ENCODE data around the gene UBR2. TPM values are rescaled to one million over a fixed set of nuclear protein-coding genes. Genes with fewer than 3 reads are reported as not detected.
A peak's percentile ranks its signal among the peaks of the same experiment; 100 is the strongest.
"Not testable (repeated sequence)": the region's sequence is repeated elsewhere in the genome, so short reads cannot be mapped to it uniquely, and the experiment has no call there.

The UBR2 gene
- total and polyA plus RNA-seq, 2 donors: 13.0 to 48.1 TPM

- Histone ChIP-seq H3K4me3 (ENCODE audit: low read depth, low read length) (no peak overlapping the region), H3K36me3 (ENCODE audit: insufficient read depth) (no peaks in the 10 kb centered on the region), H3K4me1 (ENCODE audit: insufficient read depth) (no peaks in the 10 kb centered on the region), H3K27ac (ENCODE audit: low read depth) (no peak overlapping the region)
- no peak for DNase-seq (ENCODE audit: extremely low spot score)
- 89% methylated on average over 5 of the region's 5 CpGs for WGBS
Observed at GRCh38 chr6:42697268-42697655, 133.4 kb downstream of the UBR2 start.

DNA sequence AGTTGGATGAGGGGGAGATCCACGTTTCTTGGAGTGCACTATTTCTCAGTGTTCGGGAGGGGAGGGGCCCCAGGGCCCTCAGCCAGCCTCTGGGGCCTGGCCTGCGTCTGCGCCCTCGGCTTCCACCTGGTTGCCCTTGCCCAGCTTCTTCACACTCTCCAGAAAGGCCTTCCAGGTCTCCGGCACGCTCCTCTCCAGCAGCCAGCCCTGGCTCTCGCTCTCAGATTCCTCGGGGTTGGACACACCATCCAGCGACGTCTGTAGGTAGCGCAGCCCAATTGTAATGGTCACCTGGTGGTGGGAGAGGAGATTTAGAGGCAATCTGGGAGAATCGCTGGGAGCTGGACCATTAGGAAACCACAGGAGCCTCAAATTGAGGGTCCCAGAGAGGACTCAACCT is 134.4 kb downstream of the UBR2 start:
- no peaks in the 10 kb centered on the region for H3K36me3 ChIP-seq (ENCODE audit: insufficient read depth)
- no peak overlapping the region for H3K27ac ChIP-seq (ENCODE audit: low read depth)
- no peaks in the 10 kb centered on the region for H3K4me1 ChIP-seq (ENCODE audit: insufficient read depth)
- H3K4me3 ChIP-seq (ENCODE audit: low read depth, low read length): no peak overlapping the region
- WGBS: 80% methylated on average over 13 of the region's 13 CpGs
- DNase-seq (ENCODE audit: extremely low spot score): no peak

GRCh38 chr6:42702200-42702599 is 138.4 kb downstream of the UBR2 start:
- H3K4me3 ChIP-seq (ENCODE audit: low read depth, low read length): no peak overlapping the region
- no peaks in the 10 kb centered on the region for H3K36me3 ChIP-seq (ENCODE audit: insufficient read depth)
- WGBS: 89% methylated on average over 2 of the region's 2 CpGs
- H3K27ac ChIP-seq (ENCODE audit: low read depth): no peak overlapping the region
- DNase-seq (ENCODE audit: extremely low spot score): no peak
- H3K4me1 ChIP-seq (ENCODE audit: insufficient read depth): no peaks in the 10 kb centered on the region

- not testable (repeated sequence) for H3K36me3 ChIP-seq (ENCODE audit: insufficient read depth); H3K27ac ChIP-seq (ENCODE audit: low read depth); H3K4me1 ChIP-seq (ENCODE audit: insufficient read depth); H3K4me3 ChIP-seq (ENCODE audit: low read depth, low read length); DNase-seq (ENCODE audit: extremely low spot score)
- 91% methylated on average over 3 of the region's 3 CpGs for WGBS
Observed at GRCh38 chr6:42702786-42703185, 139.0 kb downstream of the UBR2 start.

GRCh38 chr6:42704251-42704936 is 140.6 kb downstream of the UBR2 start:
- DNase-seq (ENCODE audit: extremely low spot score): peak; percentile 46
- 35% methylated on average over 24 of the region's 24 CpGs for WGBS
- H3K4me1 ChIP-seq (ENCODE audit: insufficient read depth): no peaks in the 10 kb centered on the region
- no peak overlapping the region for H3K4me3 ChIP-seq (ENCODE audit: low read depth, low read length)
- H3K27ac ChIP-seq (ENCODE audit: low read depth): no peak overlapping the region
- H3K36me3 ChIP-seq (ENCODE audit: insufficient read depth): no peaks in the 10 kb centered on the region

GRCh38 chr6:42704937-42705374 is 141.1 kb downstream of the UBR2 start:
- Histone ChIP-seq H3K4me1 (ENCODE audit: insufficient read depth) (no peaks in the 10 kb centered on the region), H3K4me3 (ENCODE audit: low read depth, low read length) (no peak overlapping the region), H3K27ac (ENCODE audit: low read depth) (no peak overlapping the region), H3K36me3 (ENCODE audit: insufficient read depth) (no peaks in the 10 kb centered on the region)
- 83% methylated on average over 4 of the region's 4 CpGs for WGBS
- no peak for DNase-seq (ENCODE audit: extremely low spot score)

GRCh38 chr6:42707595-42707994 is 143.8 kb downstream of the UBR2 start:
- Histone ChIP-seq H3K4me3 (ENCODE audit: low read depth, low read length) (no peak overlapping the region), H3K27ac (ENCODE audit: low read depth) (no peak overlapping the region), H3K4me1 (ENCODE audit: insufficient read depth) (no peaks in the 10 kb centered on the region), H3K36me3 (ENCODE audit: insufficient read depth) (no peaks in the 10 kb centered on the region)
- 92% methylated on average over 7 of the region's 7 CpGs for whole genome bisulfite sequencing
- no peak for DNase-seq (ENCODE audit: extremely low spot score)

DNA sequence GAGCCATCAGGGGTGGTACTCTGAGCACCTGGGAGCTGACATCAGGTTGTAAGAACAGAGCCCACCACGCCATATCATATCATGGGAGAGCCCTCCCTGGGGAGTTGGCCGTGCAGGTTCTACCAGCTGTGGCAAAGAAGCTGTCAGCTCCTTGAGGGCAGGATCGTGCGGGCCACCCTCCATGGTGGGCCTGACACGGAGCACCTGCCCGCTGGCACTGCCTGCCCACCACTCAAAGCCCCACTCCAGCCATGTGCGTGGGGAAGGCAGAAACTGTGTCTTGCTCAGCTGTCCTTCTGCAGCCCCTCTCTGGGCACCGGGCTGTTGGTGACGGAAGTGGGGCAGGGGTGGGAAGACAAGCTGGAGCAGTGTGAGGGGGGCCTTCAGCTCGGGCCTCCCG is 144.3 kb downstream of the UBR2 start:
- DNase-seq (ENCODE audit: extremely low spot score): no peak
- 93% methylated on average over 11 of the region's 11 CpGs for WGBS
- Histone ChIP-seq H3K4me3 (ENCODE audit: low read depth, low read length) (no peak overlapping the region), H3K27ac (ENCODE audit: low read depth) (no peak overlapping the region), H3K4me1 (ENCODE audit: insufficient read depth) (no peaks in the 10 kb centered on the region), H3K36me3 (ENCODE audit: insufficient read depth) (no peaks in the 10 kb centered on the region)

- no peaks in the 10 kb centered on the region for H3K4me1 ChIP-seq (ENCODE audit: insufficient read depth)
- DNase-seq (ENCODE audit: extremely low spot score): no peak
- no peaks in the 10 kb centered on the region for H3K36me3 ChIP-seq (ENCODE audit: insufficient read depth)
- no peak overlapping the region for H3K27ac ChIP-seq (ENCODE audit: low read depth)
- H3K4me3 ChIP-seq (ENCODE audit: low read depth, low read length): no peak overlapping the region
- 90% methylated on average over 6 of the region's 6 CpGs for WGBS
Observed at GRCh38 chr6:42709871-42710270, 146.0 kb downstream of the UBR2 start.

DNA sequence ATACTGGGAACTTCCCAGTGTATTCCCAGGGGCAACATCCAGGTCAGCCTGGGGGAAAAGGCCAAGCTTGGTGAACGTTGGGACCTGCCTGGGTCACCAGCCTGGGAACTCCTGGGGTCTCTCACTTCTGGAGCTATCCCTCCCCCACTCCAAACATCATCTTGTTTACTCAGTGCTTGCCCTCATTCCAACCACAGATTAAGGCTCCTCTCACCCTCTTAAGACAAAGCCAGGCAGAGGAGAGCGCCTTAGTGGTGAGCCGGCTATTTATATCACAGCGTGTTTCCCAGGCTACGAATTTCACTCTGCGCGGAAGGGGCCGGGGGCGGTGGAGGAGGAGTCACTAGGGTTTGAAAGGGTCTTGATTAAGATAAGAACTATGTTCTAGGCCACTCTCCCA is 146.5 kb downstream of the UBR2 start:
- H3K4me3 ChIP-seq (ENCODE audit: low read depth, low read length): no peak overlapping the region
- no peak for DNase-seq (ENCODE audit: extremely low spot score)
- WGBS: 24% methylated on average over 9 of the region's 9 CpGs

GRCh38 chr6:42711930-42712329 is 148.1 kb downstream of the UBR2 start:
- Histone ChIP-seq H3K4me3 (ENCODE audit: low read depth, low read length) (no peak overlapping the region), H3K27ac (ENCODE audit: low read depth) (no peak overlapping the region), H3K36me3 (ENCODE audit: insufficient read depth) (no peaks in the 10 kb centered on the region), H3K4me1 (ENCODE audit: insufficient read depth) (no peaks in the 10 kb centered on the region)
- DNase-seq (ENCODE audit: extremely low spot score): no peak
- 92% methylated on average over 5 of the region's 5 CpGs for WGBS

More for the DNA sequence above, 146.5 kb downstream of the UBR2 start:
- Histone ChIP-seq H3K36me3 (ENCODE audit: insufficient read depth) (no peaks in the 10 kb centered on the region), H3K4me1 (ENCODE audit: insufficient read depth) (no peaks in the 10 kb centered on the region), H3K27ac (ENCODE audit: low read depth) (no peak overlapping the region)

DNA sequence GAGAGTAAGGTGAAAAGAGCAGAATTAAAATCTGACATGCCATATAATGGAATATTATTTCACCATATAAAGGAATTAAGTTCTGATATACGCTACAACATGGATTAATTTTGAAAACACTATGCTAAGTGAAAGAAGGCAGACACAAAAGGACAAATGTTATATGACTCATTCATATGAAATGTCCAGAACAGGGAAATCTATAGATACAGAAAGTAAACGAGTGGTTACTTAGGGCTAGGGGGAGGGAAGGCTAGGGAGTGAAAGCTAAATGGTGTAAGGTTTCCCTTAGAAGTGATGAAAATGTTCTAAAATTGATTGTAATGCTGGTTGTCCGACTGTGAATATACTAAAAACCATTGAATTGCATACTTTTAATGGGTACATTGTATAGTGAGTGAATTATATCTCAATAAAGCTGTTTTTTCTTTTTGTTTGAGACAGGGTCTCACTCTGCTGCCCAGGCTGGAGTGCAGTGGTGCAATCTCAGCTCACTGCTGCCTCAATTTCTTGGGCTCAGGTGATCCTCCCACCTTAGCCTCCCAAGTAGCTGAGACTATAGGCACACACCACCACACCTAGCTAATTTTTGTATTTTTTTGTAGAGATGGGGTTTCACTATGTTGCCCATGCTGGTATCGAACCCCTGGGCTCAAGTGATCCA is 150.4 kb downstream of the UBR2 start:
- Histone ChIP-seq H3K4me1 (ENCODE audit: insufficient read depth) (no peaks in the 10 kb centered on the region), H3K36me3 (ENCODE audit: insufficient read depth) (no peaks in the 10 kb centered on the region), H3K27ac (ENCODE audit: low read depth) (no peak overlapping the region), H3K4me3 (ENCODE audit: low read depth, low read length) (no peak overlapping the region)
- DNase-seq (ENCODE audit: extremely low spot score): no peak
- 68% methylated on average over 4 of the region's 4 CpGs for WGBS

DNA sequence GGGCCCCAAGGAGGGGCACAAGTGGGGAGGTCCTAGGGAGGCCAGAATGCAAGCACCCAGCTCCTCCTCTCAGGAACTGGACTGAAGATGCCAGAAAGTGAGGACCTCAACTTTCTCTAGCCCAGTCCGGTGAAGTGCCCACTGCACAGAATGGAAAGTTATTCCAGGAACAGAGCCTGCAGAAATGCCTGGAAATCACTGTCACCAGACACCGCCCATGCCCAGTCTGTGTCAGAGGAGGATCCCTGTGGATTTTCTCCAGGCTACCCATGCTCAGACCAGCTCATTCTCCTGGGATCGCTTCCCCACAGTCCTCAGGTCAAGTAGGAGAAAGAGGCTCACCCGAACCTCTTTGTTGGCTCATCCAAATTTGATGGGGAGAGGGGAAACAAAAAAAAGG is 152.0 kb downstream of the UBR2 start:
- Histone ChIP-seq H3K36me3 (ENCODE audit: insufficient read depth) (no peaks in the 10 kb centered on the region), H3K27ac (ENCODE audit: low read depth) (no peak overlapping the region), H3K4me1 (ENCODE audit: insufficient read depth) (no peaks in the 10 kb centered on the region), H3K4me3 (ENCODE audit: low read depth, low read length) (no peak overlapping the region)
- 87% methylated on average over 4 of the region's 4 CpGs for WGBS
- no peak for DNase-seq (ENCODE audit: extremely low spot score)

DNA sequence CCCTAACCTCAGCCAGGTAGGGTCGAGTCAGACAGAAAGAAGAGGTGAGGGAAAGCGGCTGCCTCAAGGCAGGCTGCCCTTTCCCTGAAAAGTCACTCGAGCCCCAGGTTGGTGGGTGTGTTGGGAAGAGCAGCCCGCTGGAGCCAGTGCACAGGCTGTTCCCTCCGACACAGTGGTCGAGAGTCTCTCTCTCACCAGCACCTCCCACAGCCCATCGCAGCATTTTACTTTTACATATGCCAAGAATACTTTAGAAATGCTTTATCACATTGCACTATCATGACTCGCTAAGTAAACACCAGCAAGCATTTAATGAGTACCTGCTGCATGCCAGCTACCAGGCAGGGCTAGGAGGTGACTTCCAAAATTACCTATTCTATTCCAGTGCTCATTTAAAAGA is 156.9 kb downstream of the UBR2 start:
- no peak overlapping the region for H3K27ac ChIP-seq (ENCODE audit: low read depth)
- DNase-seq (ENCODE audit: extremely low spot score): no peak
- WGBS: 78% methylated on average over 8 of the region's 8 CpGs
- no peaks in the 10 kb centered on the region for H3K4me1 ChIP-seq (ENCODE audit: insufficient read depth)
- H3K36me3 ChIP-seq (ENCODE audit: insufficient read depth): no peaks in the 10 kb centered on the region
- H3K4me3 ChIP-seq (ENCODE audit: low read depth, low read length): no peak overlapping the region

Measured in urinary bladder (tissue), 4 donors.